ENCODE measurements around the gene FUT7.
A peak's percentile ranks its signal among the peaks of the same experiment; 100 is the strongest.

The FUT7 gene

GRCh38 chr9:136997830-136998234 lies 34.1 kb downstream of the FUT7 start:
- no peak for TF ChIP-seq CTCF (IDR thresholded peaks at IDR 0.05; ENCODE audit: low read depth, low read length)
- no peak for DNase-seq (ENCODE audit: extremely low read depth, low read depth)

GRCh38 chr9:136997371-136997770 lies 34.5 kb downstream of the FUT7 start:
- DNase-seq (ENCODE audit: extremely low read depth, low read depth): no peak
- TF ChIP-seq CTCF (IDR thresholded peaks at IDR 0.05; ENCODE audit: low read depth, low read length): no peak

GRCh38 chr9:136996361-136997292 lies 35.3 kb downstream of the FUT7 start, which contains the start of gene CLIC3:
Gene CLIC3 (minus strand): TSS chr9:136996568. CDS start chr9:136996543, 25 bp downstream.
- DNase-seq (ENCODE audit: extremely low read depth, low read depth): no peak
- no peak for TF ChIP-seq CTCF (IDR thresholded peaks at IDR 0.05; ENCODE audit: low read depth, low read length)

GRCh38 chr9:136995772-136996311 lies 36.0 kb downstream of the FUT7 start:
- no peak for TF ChIP-seq CTCF (IDR thresholded peaks at IDR 0.05; ENCODE audit: low read depth, low read length)
- DNase-seq (ENCODE audit: extremely low read depth, low read depth): peak; percentile 4

- DNase-seq (ENCODE audit: extremely low read depth, low read depth): no peak
- no peak for TF ChIP-seq CTCF (IDR thresholded peaks at IDR 0.05; ENCODE audit: low read depth, low read length)
Observed at GRCh38 chr9:136995362-136995761, 36.5 kb downstream of the FUT7 start.

- no peak for TF ChIP-seq CTCF (IDR thresholded peaks at IDR 0.05; ENCODE audit: low read depth, low read length)
- no peak for DNase-seq (ENCODE audit: extremely low read depth, low read depth)
Observed at GRCh38 chr9:136994888-136995230, 37.0 kb downstream of the FUT7 start.

- no peak for DNase-seq (ENCODE audit: extremely low read depth, low read depth)
- no peak for TF ChIP-seq CTCF (IDR thresholded peaks at IDR 0.05; ENCODE audit: low read depth, low read length)
Observed at GRCh38 chr9:136994180-136994887, 37.6 kb downstream of the FUT7 start.
